ENCODE results near the gene MDFI.
"Not testable (repeated sequence)": the region's sequence is repeated elsewhere in the genome, so short reads cannot be mapped to it uniquely, and the experiment has no call there.

MDFI gene

GRCh38 chr6:41602864-41603608 lies 35.2 kb upstream of the MDFI start:
- peak; percentile 86 to 94 (median 88) for DNase-seq

- DNase-seq = no peak
These were observed 34.3 kb upstream of the MDFI start for GRCh38 chr6:41604006-41604405.

- no peak for DNase-seq
These were observed 32.6 kb upstream of the MDFI start for GRCh38 chr6:41605649-41606048.

- no peak for DNase-seq
These were observed 31.2 kb upstream of the MDFI start for GRCh38 chr6:41607036-41607435.

- DNase-seq = no peak
These were observed 30.5 kb upstream of the MDFI start for GRCh38 chr6:41607736-41608135.

GRCh38 chr6:41608443-41609151 lies 29.7 kb upstream of the MDFI start:
- DNase-seq = no peak

GRCh38 chr6:41614715-41615114 lies 23.6 kb upstream of the MDFI start:
- no peak for DNase-seq

- DNase-seq = no peak
These were observed 23.0 kb upstream of the MDFI start for GRCh38 chr6:41615311-41615710.

- DNase-seq = no peak
These were observed 19.7 kb upstream of the MDFI start for GRCh38 chr6:41618598-41618997.

GRCh38 chr6:41619193-41619592 lies 19.1 kb upstream of the MDFI start:
- not testable (repeated sequence) for DNase-seq

GRCh38 chr6:41621367-41621766 lies 16.9 kb upstream of the MDFI start:
- no peak for DNase-seq

- DNase-seq = no peak
These were observed 16.5 kb upstream of the MDFI start for GRCh38 chr6:41621802-41622201.

GRCh38 chr6:41622206-41622988 lies 15.9 kb upstream of the MDFI start:
- DNase-seq = no peak

- DNase-seq = no peak
These were observed 14.9 kb upstream of the MDFI start for GRCh38 chr6:41623330-41623729.

GRCh38 chr6:41624621-41625380 lies 13.5 kb upstream of the MDFI start:
- DNase-seq = no peak

GRCh38 chr6:41625442-41625841 lies 12.8 kb upstream of the MDFI start:
- DNase-seq = no peak

GRCh38 chr6:41626022-41626421 lies 12.2 kb upstream of the MDFI start:
- DNase-seq = no peak

- DNase-seq = no peak
These were observed 11.4 kb upstream of the MDFI start for GRCh38 chr6:41626917-41627316.

GRCh38 chr6:41629128-41629527 lies 9.1 kb upstream of the MDFI start:
- no peak for DNase-seq

- DNase-seq = no peak
These were observed 8.2 kb upstream of the MDFI start for GRCh38 chr6:41630069-41630468.

- no peak for DNase-seq
These were observed 7.3 kb upstream of the MDFI start for GRCh38 chr6:41630946-41631345.

- no peak for DNase-seq
These were observed 5.1 kb upstream of the MDFI start for GRCh38 chr6:41633056-41633634.
